ENCODE data around the gene ADNP. TPM values are rescaled to one million over a fixed set of nuclear protein-coding genes. Genes with fewer than 3 reads are reported as not detected.
A peak's percentile ranks its signal among the peaks of the same experiment; 100 is the strongest.

ADNP gene
- total and polyA plus RNA-seq, 2 donors from 2014 or later = 32.0 to 66.7 TPM

DNA sequence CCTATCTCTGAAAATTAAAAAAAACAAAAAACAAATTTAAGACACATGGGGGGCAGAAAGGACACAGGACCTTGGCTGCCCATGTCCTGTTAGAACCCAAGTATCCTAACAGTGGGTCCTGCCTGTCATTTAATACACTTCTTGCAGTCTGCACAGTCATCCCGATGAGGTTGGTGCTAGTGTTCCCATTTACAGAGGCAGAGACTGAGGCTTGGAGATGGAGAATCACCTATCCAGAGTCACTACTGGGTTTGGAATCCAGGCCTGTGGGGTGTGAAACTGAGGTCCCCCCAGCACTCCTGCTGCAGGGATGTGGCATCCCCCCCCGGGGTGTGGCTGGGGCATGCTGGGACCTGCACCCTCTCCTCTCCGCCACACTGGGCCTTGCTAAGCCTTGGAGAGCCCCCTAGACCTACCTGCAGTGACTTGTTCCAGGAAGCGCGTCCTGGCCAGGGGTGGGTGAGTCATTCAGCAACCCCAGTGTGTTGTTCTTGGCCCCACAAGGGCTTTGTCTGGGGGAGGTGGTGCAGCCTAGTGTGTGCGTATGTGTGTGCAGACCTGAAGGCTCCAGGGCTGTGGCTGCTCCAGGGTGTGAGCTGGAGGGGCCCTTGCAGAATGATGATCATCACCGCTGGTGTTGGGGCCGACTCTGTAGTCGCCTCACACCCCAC is 86.7 kb downstream of the ADNP start:
- H3K36me3 ChIP-seq (ENCODE audit: control insufficient read depth in 2 of 3, insufficient read depth in 3 of 3, low read length in 3 of 3) = no peaks in the 10 kb centered on the region
- intact Hi-C loops (cut with DNase I) = no loop called here
- no peak overlapping the region for H3K4me3 ChIP-seq (ENCODE audit: low read length in 3 of 3)
- peak in 1 of 5 donors; percentile 91 for DNase-seq
- no peak for FAIRE-seq
- no peak overlapping the region for H3K27ac ChIP-seq (ENCODE audit: low read depth in 2 of 2, low read length in 2 of 2)
- TF ChIP-seq, protein P1, sequence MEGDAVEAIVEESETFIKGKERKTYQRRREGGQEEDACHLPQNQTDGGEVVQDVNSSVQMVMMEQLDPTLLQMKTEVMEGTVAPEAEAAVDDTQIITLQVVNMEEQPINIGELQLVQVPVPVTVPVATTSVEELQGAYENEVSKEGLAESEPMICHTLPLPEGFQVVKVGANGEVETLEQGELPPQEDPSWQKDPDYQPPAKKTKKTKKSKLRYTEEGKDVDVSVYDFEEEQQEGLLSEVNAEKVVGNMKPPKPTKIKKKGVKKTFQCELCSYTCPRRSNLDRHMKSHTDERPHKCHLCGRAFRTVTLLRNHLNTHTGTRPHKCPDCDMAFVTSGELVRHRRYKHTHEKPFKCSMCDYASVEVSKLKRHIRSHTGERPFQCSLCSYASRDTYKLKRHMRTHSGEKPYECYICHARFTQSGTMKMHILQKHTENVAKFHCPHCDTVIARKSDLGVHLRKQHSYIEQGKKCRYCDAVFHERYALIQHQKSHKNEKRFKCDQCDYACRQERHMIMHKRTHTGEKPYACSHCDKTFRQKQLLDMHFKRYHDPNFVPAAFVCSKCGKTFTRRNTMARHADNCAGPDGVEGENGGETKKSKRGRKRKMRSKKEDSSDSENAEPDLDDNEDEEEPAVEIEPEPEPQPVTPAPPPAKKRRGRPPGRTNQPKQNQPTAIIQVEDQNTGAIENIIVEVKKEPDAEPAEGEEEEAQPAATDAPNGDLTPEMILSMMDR (IDR thresholded peaks at IDR 0.05; ENCODE audit: borderline replicate concordance, extremely low read depth, insufficient read depth) = no peak
- H3K4me1 ChIP-seq (ENCODE audit: control insufficient read depth in 2 of 3, insufficient read depth in 2 of 3, low read depth in 1 of 3, low read length in 3 of 3) = peaks cover 0 to 13% (median 8%) of the 10 kb centered on the region in 3 donors
- no peak overlapping the region for H3K9ac ChIP-seq (ENCODE audit: low read length in 3 of 3)
- H3K9me3 ChIP-seq (ENCODE audit: control insufficient read depth in 2 of 3, insufficient read depth in 1 of 3, low read length in 3 of 3) = no peaks in the 10 kb centered on the region
- H3K27me3 ChIP-seq (ENCODE audit: control insufficient read depth, insufficient read depth, low read length) = no peaks in the 10 kb centered on the region

GRCh38 chr20:50843331-50844276 is 87.6 kb downstream of the ADNP start:
- H3K9ac ChIP-seq (ENCODE audit: low read length in 3 of 3) = no peak overlapping the region
- H3K4me3 ChIP-seq (ENCODE audit: low read length in 3 of 3) = no peak overlapping the region
- DNase-seq (peak in 1 of 5 donors; percentile 74), FAIRE-seq (no peak)
- intact Hi-C loops (cut with DNase I) = no loop called here
- H3K27me3 ChIP-seq (ENCODE audit: control insufficient read depth, insufficient read depth, low read length) = no peaks in the 10 kb centered on the region
- H3K27ac ChIP-seq (ENCODE audit: low read depth in 2 of 2, low read length in 2 of 2) = no peak overlapping the region
- H3K9me3 ChIP-seq (ENCODE audit: control insufficient read depth in 2 of 3, insufficient read depth in 1 of 3, low read length in 3 of 3) = no peaks in the 10 kb centered on the region
- no peaks in the 10 kb centered on the region for H3K36me3 ChIP-seq (ENCODE audit: control insufficient read depth in 2 of 3, insufficient read depth in 3 of 3, low read length in 3 of 3)
- TF ChIP-seq, protein P1 (IDR thresholded peaks at IDR 0.05; ENCODE audit: borderline replicate concordance, extremely low read depth, insufficient read depth) = no peak
- H3K4me1 ChIP-seq (ENCODE audit: control insufficient read depth in 2 of 3, insufficient read depth in 2 of 3, low read depth in 1 of 3, low read length in 3 of 3) = peaks cover 0 to 5% (median 2%) of the 10 kb centered on the region in 3 donors

DNA sequence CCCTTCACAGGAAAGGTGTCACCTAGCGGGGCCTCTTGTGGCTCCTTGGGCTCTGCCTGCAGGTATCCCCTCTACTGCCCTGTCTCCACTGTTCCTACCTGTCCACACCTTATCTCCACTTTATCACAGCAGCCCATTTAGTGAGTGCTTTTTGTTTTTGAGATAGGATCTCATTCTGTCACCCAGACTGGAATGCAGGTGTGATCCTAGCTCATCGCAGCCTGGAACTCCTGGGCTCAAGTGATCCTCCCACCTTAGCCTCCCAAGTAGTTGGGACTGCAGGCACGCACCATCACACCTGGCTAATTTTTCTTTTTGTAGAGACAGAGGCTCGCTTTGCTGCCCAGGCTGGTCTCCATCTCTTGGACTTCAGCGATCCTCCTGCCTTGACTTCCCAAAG is 88.4 kb downstream of the ADNP start:
- DNase-seq (no peak), FAIRE-seq (no peak)
- H3K27ac ChIP-seq (ENCODE audit: low read depth in 2 of 2, low read length in 2 of 2) = no peak overlapping the region
- H3K27me3 ChIP-seq (ENCODE audit: control insufficient read depth, insufficient read depth, low read length) = no peaks in the 10 kb centered on the region
- H3K4me1 ChIP-seq (ENCODE audit: control insufficient read depth in 2 of 3, insufficient read depth in 2 of 3, low read depth in 1 of 3, low read length in 3 of 3) = no peaks in the 10 kb centered on the region
- no peak overlapping the region for H3K4me3 ChIP-seq (ENCODE audit: low read length in 3 of 3)
- TF ChIP-seq, protein P1 (IDR thresholded peaks at IDR 0.05; ENCODE audit: borderline replicate concordance, extremely low read depth, insufficient read depth) = no peak
- no peaks in the 10 kb centered on the region for H3K9me3 ChIP-seq (ENCODE audit: control insufficient read depth in 2 of 3, insufficient read depth in 1 of 3, low read length in 3 of 3)
- no peaks in the 10 kb centered on the region for H3K36me3 ChIP-seq (ENCODE audit: control insufficient read depth in 2 of 3, insufficient read depth in 3 of 3, low read length in 3 of 3)
- intact Hi-C loops (cut with DNase I) = no loop called here
- peak overlapping the region in 1 of 3 donors; percentile 12 for H3K9ac ChIP-seq (ENCODE audit: low read length in 3 of 3)

Other genes starting within 250 kb of the ADNP start
- 14.6 TPM for gene RIPOR3, start 239.9 kb downstream of the ADNP start, total RNA-seq
- gene RIPOR3, start 239.9 kb downstream of the ADNP start, polyA plus RNA-seq (ENCODE audit: insufficient read depth, low read depth, low replicate concordance) = 10.5 TPM
- gene PARD6B, start 199.9 kb downstream of the ADNP start, total RNA-seq = 72.0 TPM
- 9.2 TPM for gene PARD6B, start 199.9 kb downstream of the ADNP start, polyA plus RNA-seq (ENCODE audit: insufficient read depth, low read depth, low replicate concordance)
- 10.6 TPM for gene BCAS4, start 136.4 kb downstream of the ADNP start, total RNA-seq
- gene BCAS4, start 136.4 kb downstream of the ADNP start, polyA plus RNA-seq (ENCODE audit: insufficient read depth, low read depth, low replicate concordance) = 17.1 TPM
- 32.4 TPM for gene DPM1, start 27.1 kb upstream of the ADNP start, total RNA-seq
- gene DPM1, start 27.1 kb upstream of the ADNP start, polyA plus RNA-seq (ENCODE audit: insufficient read depth, low read depth, low replicate concordance) = 53.2 TPM
- gene MOCS3, start 27.4 kb upstream of the ADNP start, total RNA-seq = 5.1 TPM
- gene MOCS3, start 27.4 kb upstream of the ADNP start, polyA plus RNA-seq (ENCODE audit: insufficient read depth, low read depth, low replicate concordance) = 1.9 TPM
- 0.35 TPM for gene KCNG1, start 91.7 kb upstream of the ADNP start, total RNA-seq
- 0.58 TPM for gene KCNG1, start 91.7 kb upstream of the ADNP start, polyA plus RNA-seq (ENCODE audit: insufficient read depth, low read depth, low replicate concordance)